ENCODE measurements around the gene NSG1. TPM values are rescaled to one million over a fixed set of nuclear protein-coding genes. Genes with fewer than 3 reads are reported as not detected.

NSG1 gene
- total RNA-seq, 1 donor from 2014 or later, result 10.6 TPM

DNA sequence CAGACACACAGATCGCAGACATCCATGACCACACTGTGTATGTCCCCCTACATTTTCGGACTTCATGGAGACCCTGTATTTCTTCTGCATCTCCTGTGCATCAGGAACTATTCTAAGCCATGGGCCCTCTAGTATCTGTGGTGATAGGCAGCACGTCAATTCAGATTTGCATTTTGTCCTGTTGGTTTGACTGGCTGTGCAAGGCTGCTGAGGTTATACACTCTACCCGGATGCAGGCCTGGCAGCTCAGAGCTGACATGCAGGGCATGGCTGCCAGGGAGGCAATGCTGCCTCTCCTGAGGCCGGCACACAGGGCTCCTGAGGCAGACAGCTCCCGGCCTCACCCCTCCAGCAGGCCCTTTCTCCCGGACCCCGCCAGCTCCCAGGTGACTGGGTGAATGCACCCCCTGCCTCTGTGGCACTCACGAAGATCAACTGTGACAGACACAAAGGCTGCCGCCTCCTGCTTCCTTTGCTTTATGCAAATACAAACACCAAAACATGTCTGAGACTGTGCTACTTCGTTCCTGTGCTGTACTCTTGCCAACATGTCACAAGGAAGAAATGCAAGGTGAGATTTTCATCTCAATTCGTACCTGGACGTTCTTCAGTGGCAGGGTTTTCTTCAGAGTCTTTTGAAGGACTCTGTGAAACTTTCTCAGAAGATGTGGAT lies 51.0 kb downstream of the NSG1 start:
- Histone ChIP-seq H3K27ac (ENCODE audit: low read depth, low read length) (no peak overlapping the region), H3K27me3 (ENCODE audit: insufficient read depth, low read length) (no peaks in the 10 kb centered on the region), H3K4me3 (ENCODE audit: insufficient read depth, low read depth, low read length) (no peak overlapping the region), H2AFZ (ENCODE audit: low read depth, low read length) (no peak overlapping the region), H3K4me1 (ENCODE audit: insufficient read depth, low read length) (no peaks in the 10 kb centered on the region), H3K79me2 (ENCODE audit: insufficient read depth, low read length) (no peaks in the 10 kb centered on the region), H3K9ac (ENCODE audit: low read length) (no peak overlapping the region), H3K36me3 (ENCODE audit: insufficient read depth, low read length) (peaks cover 11% of the 10 kb centered on the region), H4K20me1 (ENCODE audit: insufficient read depth, low read length) (peaks cover 11% of the 10 kb centered on the region), H3K4me2 (ENCODE audit: low read length) (no peak overlapping the region), H3K9me3 (ENCODE audit: insufficient read depth, low read depth, low read length) (no peaks in the 10 kb centered on the region)
- H3K4me1 Mint-ChIP-seq (ENCODE audit: low read depth, unreplicated experiment), result peaks cover 9% of the 10 kb centered on the region
- no peaks in the 10 kb centered on the region for H3K9me3 Mint-ChIP-seq (ENCODE audit: unreplicated experiment)
- no peak for DNase-seq (ENCODE audit: low read depth)
- H3K27ac Mint-ChIP-seq (ENCODE audit: unreplicated experiment), result no peak overlapping the region
- no peaks in the 10 kb centered on the region for H3K27me3 Mint-ChIP-seq (ENCODE audit: low read depth, unreplicated experiment)
- FAIRE-seq, result no peak
- H3K4me3 Mint-ChIP-seq (ENCODE audit: unreplicated experiment), result no peak overlapping the region
- peaks cover 26% of the 10 kb centered on the region for H3K36me3 Mint-ChIP-seq (ENCODE audit: low read depth, unreplicated experiment)
- TF ChIP-seq EZH2 (IDR thresholded peaks at IDR 0.05; ENCODE audit: insufficient read depth, low read length), result no peak
- TF ChIP-seq, protein P1, sequence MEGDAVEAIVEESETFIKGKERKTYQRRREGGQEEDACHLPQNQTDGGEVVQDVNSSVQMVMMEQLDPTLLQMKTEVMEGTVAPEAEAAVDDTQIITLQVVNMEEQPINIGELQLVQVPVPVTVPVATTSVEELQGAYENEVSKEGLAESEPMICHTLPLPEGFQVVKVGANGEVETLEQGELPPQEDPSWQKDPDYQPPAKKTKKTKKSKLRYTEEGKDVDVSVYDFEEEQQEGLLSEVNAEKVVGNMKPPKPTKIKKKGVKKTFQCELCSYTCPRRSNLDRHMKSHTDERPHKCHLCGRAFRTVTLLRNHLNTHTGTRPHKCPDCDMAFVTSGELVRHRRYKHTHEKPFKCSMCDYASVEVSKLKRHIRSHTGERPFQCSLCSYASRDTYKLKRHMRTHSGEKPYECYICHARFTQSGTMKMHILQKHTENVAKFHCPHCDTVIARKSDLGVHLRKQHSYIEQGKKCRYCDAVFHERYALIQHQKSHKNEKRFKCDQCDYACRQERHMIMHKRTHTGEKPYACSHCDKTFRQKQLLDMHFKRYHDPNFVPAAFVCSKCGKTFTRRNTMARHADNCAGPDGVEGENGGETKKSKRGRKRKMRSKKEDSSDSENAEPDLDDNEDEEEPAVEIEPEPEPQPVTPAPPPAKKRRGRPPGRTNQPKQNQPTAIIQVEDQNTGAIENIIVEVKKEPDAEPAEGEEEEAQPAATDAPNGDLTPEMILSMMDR (IDR thresholded peaks at IDR 0.05; ENCODE audit: insufficient read depth, low read depth, low read length), result no peak

DNA sequence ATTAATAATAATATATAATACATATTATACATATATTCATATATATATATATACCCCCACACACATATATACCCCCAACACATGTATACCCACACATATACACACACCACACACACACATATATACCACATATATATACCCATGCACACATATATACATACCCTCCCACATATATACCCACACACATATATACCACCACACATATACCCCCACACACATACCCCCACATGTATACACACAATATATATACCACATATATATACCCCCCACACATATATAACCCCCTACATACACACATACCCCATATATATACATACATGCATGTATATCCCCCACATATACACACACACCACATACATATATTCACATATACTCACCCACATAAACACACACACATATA lies 52.0 kb downstream of the NSG1 start:
- Histone ChIP-seq H3K27me3 (ENCODE audit: insufficient read depth, low read length) (no peaks in the 10 kb centered on the region), H3K4me3 (ENCODE audit: insufficient read depth, low read depth, low read length) (no peak overlapping the region), H3K36me3 (ENCODE audit: insufficient read depth, low read length) (peaks cover 11% of the 10 kb centered on the region), H3K4me1 (ENCODE audit: insufficient read depth, low read length) (peaks cover 7% of the 10 kb centered on the region), H3K9ac (ENCODE audit: low read length) (no peak overlapping the region), H3K79me2 (ENCODE audit: insufficient read depth, low read length) (no peaks in the 10 kb centered on the region), H2AFZ (ENCODE audit: low read depth, low read length) (no peak overlapping the region), H3K4me2 (ENCODE audit: low read length) (no peak overlapping the region), H4K20me1 (ENCODE audit: insufficient read depth, low read length) (peaks cover 11% of the 10 kb centered on the region), H3K9me3 (ENCODE audit: insufficient read depth, low read depth, low read length) (no peaks in the 10 kb centered on the region), H3K27ac (ENCODE audit: low read depth, low read length) (no peak overlapping the region)
- DNase-seq (ENCODE audit: low read depth) (no peak), FAIRE-seq (no peak)
- Mint-ChIP-seq H3K27ac (ENCODE audit: unreplicated experiment) (no peak overlapping the region), H3K27me3 (ENCODE audit: low read depth, unreplicated experiment) (no peaks in the 10 kb centered on the region), H3K9me3 (ENCODE audit: unreplicated experiment) (no peaks in the 10 kb centered on the region), H3K4me1 (ENCODE audit: low read depth, unreplicated experiment) (peaks cover 18% of the 10 kb centered on the region), H3K36me3 (ENCODE audit: low read depth, unreplicated experiment) (peaks cover 21% of the 10 kb centered on the region), H3K4me3 (ENCODE audit: unreplicated experiment) (no peak overlapping the region)
- TF ChIP-seq, protein P1 (IDR thresholded peaks at IDR 0.05; ENCODE audit: insufficient read depth, low read depth, low read length), result no peak
- TF ChIP-seq EZH2 (IDR thresholded peaks at IDR 0.05; ENCODE audit: insufficient read depth, low read length), result no peak

DNA sequence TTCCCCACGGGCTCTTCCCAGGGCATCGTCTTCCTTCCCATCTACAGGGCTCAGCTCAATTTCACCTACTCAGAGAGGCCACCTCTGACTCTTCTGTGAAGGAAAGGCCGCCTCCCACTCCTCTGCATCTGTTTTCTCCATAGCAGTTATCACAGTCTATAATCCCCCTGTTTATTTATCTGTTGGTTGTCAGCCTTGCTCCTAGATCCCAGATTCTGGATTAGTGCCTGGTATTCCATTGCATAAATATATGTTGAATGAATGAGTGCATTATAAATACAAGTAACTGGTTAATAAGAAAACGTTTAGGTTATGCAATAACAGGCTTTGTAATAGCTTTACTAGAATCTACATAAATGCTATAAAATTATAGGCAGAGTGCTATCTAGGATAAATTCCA lies 52.9 kb downstream of the NSG1 start:
- Histone ChIP-seq H3K27ac (ENCODE audit: low read depth, low read length) (no peak overlapping the region), H3K4me1 (ENCODE audit: insufficient read depth, low read length) (peaks cover 12% of the 10 kb centered on the region), H2AFZ (ENCODE audit: low read depth, low read length) (no peak overlapping the region), H3K79me2 (ENCODE audit: insufficient read depth, low read length) (no peaks in the 10 kb centered on the region), H3K4me2 (ENCODE audit: low read length) (no peak overlapping the region), H4K20me1 (ENCODE audit: insufficient read depth, low read length) (peaks cover 11% of the 10 kb centered on the region), H3K27me3 (ENCODE audit: insufficient read depth, low read length) (no peaks in the 10 kb centered on the region), H3K36me3 (ENCODE audit: insufficient read depth, low read length) (peaks cover 10% of the 10 kb centered on the region), H3K4me3 (ENCODE audit: insufficient read depth, low read depth, low read length) (no peak overlapping the region), H3K9me3 (ENCODE audit: insufficient read depth, low read depth, low read length) (no peaks in the 10 kb centered on the region), H3K9ac (ENCODE audit: low read length) (no peak overlapping the region)
- Mint-ChIP-seq H3K4me1 (ENCODE audit: low read depth, unreplicated experiment) (peaks cover 27% of the 10 kb centered on the region), H3K27ac (ENCODE audit: unreplicated experiment) (no peak overlapping the region), H3K27me3 (ENCODE audit: low read depth, unreplicated experiment) (no peaks in the 10 kb centered on the region), H3K36me3 (ENCODE audit: low read depth, unreplicated experiment) (peaks cover 21% of the 10 kb centered on the region), H3K4me3 (ENCODE audit: unreplicated experiment) (no peak overlapping the region), H3K9me3 (ENCODE audit: unreplicated experiment) (no peaks in the 10 kb centered on the region)
- TF ChIP-seq EZH2 (IDR thresholded peaks at IDR 0.05; ENCODE audit: insufficient read depth, low read length), result no peak
- TF ChIP-seq, protein P1 (IDR thresholded peaks at IDR 0.05; ENCODE audit: insufficient read depth, low read depth, low read length), result no peak
- FAIRE-seq, result no peak
- DNase-seq (ENCODE audit: low read depth), result no peak

All from astrocyte (in vitro differentiated cells and primary cell).